HepG2 (cell line): ENCODE data around the gene MAPK11. TPM values are rescaled to one million over a fixed set of nuclear protein-coding genes. Genes with fewer than 3 reads are reported as not detected.

ENCODE experiments used
- ETV5 ChIP-seq: IDR thresholded peaks from 2 replicates; pipeline ENCODE4 v1.6.1; 2018; ENCODE audit warnings: missing biosample characterization, missing genetic modification reagents, inconsistent platforms, borderline replicate concordance
- ETV6 ChIP-seq: sonication (generic); formaldehyde crosslinking; conservative IDR thresholded peaks from 2 replicates; pipeline ENCODE4 v1.4.0; 2020; ENCODE audit warnings: missing genetic modification reagents
- FOXM1 ChIP-seq: sonication (generic); formaldehyde crosslinking; IDR thresholded peaks from 2 replicates; pipeline ENCODE4 v1.5.0; 2020; ENCODE audit warnings: missing genetic modification reagents
- GPN1 ChIP-seq: sonication (generic); formaldehyde crosslinking; IDR thresholded peaks from 2 replicates; pipeline ENCODE4 v1.5.1; 2020; ENCODE audit warnings: missing genetic modification reagents, borderline replicate concordance
- HOXA3 ChIP-seq: sonication (generic); formaldehyde crosslinking; IDR thresholded peaks from 2 replicates; pipeline ENCODE4 v1.5.0; 2020; ENCODE audit warnings: missing genetic modification reagents
- PATZ1 ChIP-seq: sonication (generic); formaldehyde crosslinking; IDR thresholded peaks from 2 replicates; pipeline ENCODE4 v1.4.0; 2020; ENCODE audit warnings: missing genetic modification reagents
- RBM39 ChIP-seq: fragments of 200-400 bp; formaldehyde crosslinking; IDR thresholded peaks from one replicate; pipeline ENCODE4 v1.6.1; 2018; ENCODE audit warnings: antibody characterized with exemption, mild to moderate bottlenecking, low read depth, low read length; ENCODE audit not compliant: poor library complexity, severe bottlenecking
- RNF2 ChIP-seq: fragments of 450-650 bp; conservative IDR thresholded peaks from 2 replicates; pipeline ENCODE4 v1.6.1; 2016; ENCODE audit warnings: low read depth
- TP53 ChIP-seq: sonication (generic); formaldehyde crosslinking; conservative IDR thresholded peaks from 2 replicates; pipeline ENCODE4 v1.4.0; 2020; ENCODE audit warnings: missing genetic modification reagents
- ZNF20 ChIP-seq: sonication (generic); formaldehyde crosslinking; IDR thresholded peaks from 2 replicates; pipeline ENCODE4 v1.4.0; 2020; ENCODE audit warnings: mild to moderate bottlenecking, moderate library complexity, missing genetic modification reagents
- ZNF280B ChIP-seq: sonication (generic); formaldehyde crosslinking; IDR thresholded peaks from 2 replicates; pipeline ENCODE4 v1.5.0; 2020; ENCODE audit warnings: missing genetic modification reagents, mild to moderate bottlenecking, borderline replicate concordance
- ZNF510 ChIP-seq: sonication (generic); formaldehyde crosslinking; IDR thresholded peaks from 2 replicates; pipeline ENCODE4 v1.4.0; 2020; ENCODE audit warnings: low read depth, mild to moderate bottlenecking, missing genetic modification reagents
- ZNF616 ChIP-seq: sonication (generic); formaldehyde crosslinking; IDR thresholded peaks from 2 replicates; pipeline ENCODE4 v1.5.0; 2020; ENCODE audit warnings: low read depth, mild to moderate bottlenecking, missing genetic modification reagents
- ZNF709 ChIP-seq: sonication (generic); formaldehyde crosslinking; IDR thresholded peaks from 2 replicates; pipeline ENCODE4 v1.5.0; 2020; ENCODE audit warnings: mild to moderate bottlenecking, missing genetic modification reagents
- ZNF768 ChIP-seq: sonication (generic); formaldehyde crosslinking; IDR thresholded peaks from 2 replicates; pipeline ENCODE4 v1.4.0; 2020; ENCODE audit warnings: missing genetic modification reagents
- ZNF775 ChIP-seq: sonication (generic); formaldehyde crosslinking; IDR thresholded peaks from 2 replicates; pipeline ENCODE4 v1.4.0; 2020; ENCODE audit warnings: missing genetic modification reagents, mild to moderate bottlenecking, moderate library complexity, borderline replicate concordance
- polyA plus RNA-seq, 8 experiments: library from polyadenylated mRNA; depleted of rRNA in 3 of 8; stranded (reverse) in 7 of 8; unstranded in 1 of 8; fragments of >200 nt; fragmentation: Illumina TruSeq in 4 of 8; extraction: Trizol in 4 of 8; gene quantifications; 2 replicates each; pipeline versions ENCODE4 v1.2.1 to v1.2.3, GENCODE V29; 2011 to 2016; ENCODE audit warnings: low read depth in 4 of 8, missing spikeins in 1 of 8, mixed read lengths in 1 of 8; ENCODE audit not compliant: insufficient read depth in 1 of 8
- total RNA-seq, 5 experiments: library from RNA; depleted of rRNA; stranded (reverse); fragments of >200 nt; fragmentation: Illumina TruSeq; extraction: Trizol; gene quantifications; 2 replicates each; pipeline ENCODE4 v1.2.3, GENCODE V29; 2016; ENCODE audit warnings: low read depth in 1 of 5

MAPK11 gene
- total and polyA plus RNA-seq, 2 of the 13 experiments (the other 11 are each of a cell fraction or from before 2014, with no cell fraction given), result 0.15 to 0.17 TPM

- TF ChIP-seq GPN1 (CRISPR knock-in tag) (no peak), PATZ1 (peak; percentile 93), ZNF709 (CRISPR knock-in tag) (peak; percentile 64; the same call in 1 of the 2 replicates), ZNF510 (0 out of 2 replicates have a peak, but pooled peaks have one; percentile 36), HOXA3 (peak; percentile 87), RBM39 (peak; percentile 38), ZNF20 (no peak), FOXM1 (no peak), ZNF775 (CRISPR knock-in tag) (no peak), ZNF768 (CRISPR knock-in tag) (peak; percentile 93), ZNF280B (CRISPR knock-in tag) (no peak), ETV6 (CRISPR knock-in tag) (peak; percentile 68; the same call in 1 of the 2 replicates), ETV5 (CRISPR knock-in tag) (peak; percentile 95), ZNF616 (CRISPR knock-in tag) (peak; percentile 60; the same call in 1 of the 2 replicates), RNF2 (no peak), TP53 (CRISPR knock-in tag) (peak; percentile 66; the same call in 1 of the 2 replicates)
Measured at GRCh38 chr22:50293441-50294318, 23.5 kb upstream of the MAPK11 start (continued).
